GM19397 (cell line): ENCODE data around the gene PNP.
"Not testable (repeated sequence)": the region's sequence is repeated elsewhere in the genome, so short reads cannot be mapped to it uniquely, and the experiment has no call there.

Experiments
- ATAC-seq: cut with Tn5 transposase; IDR thresholded peaks from one replicate; pipeline ENCODE4 v1.9.1; 2021; ENCODE audit warnings: mild to moderate bottlenecking, moderate library complexity; ENCODE audit not compliant: unreplicated experiment

Gene PNP

DNA sequence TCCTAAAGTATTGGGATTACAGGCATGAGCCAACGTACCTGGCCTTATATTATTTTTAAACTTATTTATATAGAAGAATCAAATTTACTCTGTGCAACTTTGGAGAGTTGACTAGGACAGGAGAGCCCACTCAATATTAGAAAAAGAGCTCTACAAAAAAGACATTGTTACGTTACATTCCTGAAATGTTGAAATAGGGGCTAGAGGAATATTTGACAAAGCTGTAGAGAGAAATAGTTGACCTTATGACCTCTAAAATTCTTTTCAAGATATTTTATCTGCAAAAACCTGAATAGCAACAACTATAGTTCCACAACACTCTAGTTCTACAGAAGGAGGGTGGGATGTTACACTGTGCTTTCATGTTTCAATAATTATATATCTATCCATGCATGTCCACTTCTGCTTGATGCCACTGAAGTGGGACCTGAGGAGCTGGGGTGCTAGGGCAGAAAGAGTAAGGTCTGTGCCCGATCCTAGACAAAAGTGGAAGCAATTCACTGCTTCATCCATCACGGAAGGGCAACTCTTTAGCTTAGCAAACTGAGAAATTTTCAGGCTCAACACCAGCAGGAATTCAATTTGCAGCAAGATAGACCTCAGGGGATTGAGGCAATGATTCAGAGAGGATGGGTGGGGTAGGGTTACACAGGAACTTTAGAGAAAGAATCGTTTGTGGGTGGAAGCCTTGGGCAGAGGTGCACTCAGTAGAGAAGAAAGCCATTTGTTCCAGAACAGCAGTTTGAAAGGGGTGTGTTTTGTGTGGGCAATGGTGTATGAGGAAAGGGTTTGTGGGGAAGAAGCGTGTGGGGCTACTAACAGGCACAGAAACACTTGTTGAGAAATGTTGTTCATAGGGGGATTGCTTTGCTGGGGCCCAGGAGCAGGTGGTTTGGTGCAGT is 20.1 kb downstream of the PNP start:
- peak; percentile 63 for ATAC-seq

DNA sequence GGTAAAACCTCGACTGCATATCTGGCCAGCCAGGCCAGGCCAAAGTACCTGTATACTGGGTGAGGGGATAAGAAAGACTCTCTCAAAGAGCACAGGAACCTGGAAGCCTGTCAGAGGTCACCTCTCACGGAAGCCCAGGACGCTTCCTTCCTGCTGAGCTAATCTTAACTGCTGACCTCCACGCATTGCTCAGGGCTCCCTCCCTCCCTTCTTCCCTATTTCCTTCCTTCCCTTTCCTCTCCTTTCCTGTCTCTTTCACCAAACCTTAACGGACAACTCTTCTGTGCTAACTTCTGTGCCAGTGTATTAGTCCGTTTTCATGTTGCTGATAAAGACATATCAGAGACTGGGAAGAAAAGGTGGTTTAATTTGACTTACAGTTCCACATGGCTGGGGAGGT is 21.4 kb downstream of the PNP start:
- no peak for ATAC-seq

DNA sequence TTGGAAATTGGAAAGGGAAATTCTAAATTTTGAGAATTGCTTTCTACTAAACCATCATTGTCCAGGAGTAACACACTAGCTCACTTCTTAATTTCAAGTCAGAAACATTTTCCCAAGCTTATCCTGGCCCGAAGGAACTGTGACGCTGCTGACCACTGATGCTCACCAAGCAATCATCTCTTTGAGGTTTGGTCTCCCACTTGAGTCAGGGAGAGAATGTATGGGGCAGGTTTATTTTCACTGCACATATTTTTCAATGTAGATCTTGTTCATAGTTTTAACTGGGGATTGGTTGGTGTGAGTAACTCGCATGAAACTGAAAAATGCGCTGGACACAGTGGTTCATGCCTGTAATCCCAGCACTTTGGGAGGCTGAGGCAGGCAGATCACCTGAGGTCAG is 23.3 kb downstream of the PNP start:
- ATAC-seq = no peak

DNA sequence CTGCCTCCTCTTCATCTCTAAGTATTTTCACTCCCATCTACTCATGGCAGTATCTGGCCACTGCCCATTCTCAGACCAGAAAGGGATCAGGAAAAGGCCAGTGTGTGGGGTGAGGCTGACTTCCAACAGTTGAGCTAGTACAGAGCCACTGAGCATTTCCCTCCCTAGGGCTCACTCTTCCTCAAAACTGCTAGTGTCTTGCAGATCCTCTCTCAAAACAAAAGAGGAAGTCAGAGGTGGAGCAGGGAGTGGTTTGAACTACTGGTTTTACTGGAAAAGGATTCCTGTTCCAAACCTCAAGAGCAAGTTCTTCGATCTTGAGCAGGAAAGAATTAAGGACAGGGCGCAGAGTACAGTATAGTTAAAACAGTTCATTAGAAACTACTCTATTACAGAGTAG is 24.4 kb downstream of the PNP start:
- no peak for ATAC-seq

DNA sequence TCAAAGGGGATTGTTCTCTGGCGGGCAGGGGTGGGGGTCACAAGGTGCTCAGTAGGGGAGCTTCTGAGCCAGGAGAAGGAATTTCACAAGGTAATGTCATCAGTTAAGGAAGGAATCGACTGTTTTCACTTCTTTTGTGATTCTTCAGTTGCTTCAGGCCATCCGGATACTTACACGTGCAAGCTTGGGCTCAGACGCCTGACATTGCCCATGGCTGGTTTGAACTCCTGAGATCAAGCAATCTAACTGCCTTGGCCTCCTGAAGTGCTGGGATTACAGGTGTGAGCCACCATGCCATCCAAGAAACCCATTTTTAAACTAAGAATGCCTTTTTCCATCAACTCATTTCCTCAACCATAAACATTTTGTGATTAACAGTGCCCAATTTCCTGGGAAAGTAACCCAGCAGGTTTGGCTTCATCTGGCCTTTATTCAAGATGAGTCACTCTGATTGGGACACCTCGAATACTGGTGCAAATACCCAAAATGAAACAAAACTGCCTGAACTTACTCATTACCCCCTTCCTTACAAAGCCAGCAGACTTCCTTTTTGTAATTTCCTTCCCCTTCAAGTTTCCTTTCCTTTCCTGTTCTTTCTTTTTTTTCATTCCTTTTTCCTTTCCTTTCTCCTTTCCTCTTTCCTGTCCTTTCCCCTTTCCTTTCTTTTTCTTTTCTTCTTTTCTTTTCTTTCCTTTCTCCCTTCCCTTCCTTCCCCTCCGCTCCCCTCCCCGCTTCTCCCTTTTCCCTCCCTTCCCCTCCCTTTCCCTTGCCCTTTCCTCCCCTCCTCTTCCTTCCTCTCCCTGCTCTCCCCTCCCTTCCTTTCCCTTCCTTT is 25.9 kb downstream of the PNP start:
- no peak for ATAC-seq

DNA sequence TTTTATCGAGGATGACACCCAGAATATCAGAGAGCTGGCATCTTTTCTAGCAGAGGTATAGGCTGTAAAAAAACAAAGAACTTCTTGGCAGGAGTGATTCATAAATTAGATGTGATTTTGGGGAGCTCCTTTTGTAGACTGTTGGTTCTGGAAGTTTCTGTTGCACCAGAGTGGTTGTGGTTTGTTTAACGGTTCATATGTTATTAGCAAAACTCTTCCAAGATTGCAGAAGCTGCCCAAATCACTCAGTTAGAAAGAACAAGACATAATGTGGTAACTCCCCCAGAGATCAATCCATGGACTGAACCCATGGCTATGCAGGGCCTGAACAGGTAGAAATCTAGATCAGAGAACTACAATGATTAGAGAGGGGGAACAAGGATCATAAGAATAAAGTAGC is 29.4 kb downstream of the PNP start:
- ATAC-seq = no peak

DNA sequence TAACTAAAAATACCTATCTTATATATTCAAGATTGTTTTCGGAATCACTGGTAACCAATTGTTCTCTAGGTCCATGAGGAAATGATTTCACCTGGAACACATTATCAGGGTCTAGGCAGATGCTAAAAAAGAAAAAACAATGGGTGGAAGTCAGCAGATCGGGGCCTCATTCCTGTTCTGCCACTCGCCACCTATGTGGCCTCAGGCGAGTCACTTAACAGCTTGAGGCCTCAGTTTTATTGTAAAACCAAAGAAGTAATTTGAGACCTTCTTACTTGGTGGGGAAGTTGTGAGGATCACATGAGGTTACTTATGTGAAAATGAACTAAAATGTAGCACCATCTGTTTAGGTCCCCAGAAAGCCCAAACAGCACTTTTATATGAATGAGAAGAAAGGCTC is 29.9 kb downstream of the PNP start:
- no peak for ATAC-seq

DNA sequence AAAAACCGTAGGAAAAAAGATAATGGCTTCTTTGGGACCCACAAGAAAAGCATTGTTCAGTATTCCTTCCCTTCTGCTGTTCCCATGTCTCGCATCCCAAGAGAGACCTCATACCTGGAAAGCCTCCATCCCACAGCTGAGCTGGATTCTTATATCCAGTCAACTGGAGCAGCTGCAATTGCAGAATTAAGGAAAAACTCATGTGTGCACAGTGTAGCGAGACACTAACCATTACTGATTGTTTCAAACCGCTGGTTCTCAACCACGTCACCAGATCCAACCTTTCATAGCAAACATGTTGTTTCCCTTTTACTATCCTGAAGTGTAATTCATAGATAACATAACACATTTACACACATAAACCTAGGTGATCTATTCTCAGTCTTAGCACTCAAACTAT is 30.7 kb downstream of the PNP start:
- ATAC-seq = no peak

DNA sequence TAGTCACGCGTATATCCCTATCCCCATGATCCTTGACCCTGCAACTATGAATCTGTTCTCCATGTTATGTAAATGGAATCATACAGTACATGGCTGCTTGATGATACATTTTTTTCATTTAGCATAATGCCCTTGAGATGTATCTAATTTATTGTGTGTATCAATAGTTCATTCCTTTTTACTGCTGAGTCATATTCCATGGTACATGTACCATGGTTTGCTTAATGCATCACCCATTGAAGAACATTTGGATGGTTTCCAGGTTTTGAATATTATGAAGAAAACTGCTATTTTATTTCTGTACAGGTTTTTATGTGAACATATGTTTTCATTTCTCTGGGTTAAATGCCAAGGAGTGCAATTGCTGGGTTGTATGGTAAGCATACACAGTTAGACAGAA is 32.1 kb downstream of the PNP start:
- no peak for ATAC-seq

DNA sequence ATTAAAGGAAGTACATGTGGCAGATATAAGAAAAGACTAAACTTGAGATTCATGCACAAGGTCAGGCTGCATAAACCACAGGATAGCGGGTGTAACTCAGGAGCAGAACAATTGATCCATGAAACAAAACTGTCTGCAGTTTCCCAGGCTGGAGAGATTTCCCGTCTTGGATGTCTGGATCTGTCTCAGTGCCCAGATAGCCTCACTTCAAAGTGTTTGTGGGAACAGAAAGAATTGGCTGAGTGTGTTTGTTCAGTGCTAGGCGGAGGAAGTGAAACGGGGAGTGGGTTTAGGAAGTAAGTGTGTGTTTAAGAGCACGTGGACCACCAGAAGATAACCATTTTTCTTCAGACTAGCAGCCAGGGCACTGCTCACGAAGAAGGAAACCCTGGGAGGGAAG is 34.7 kb downstream of the PNP start:
- no peak for ATAC-seq

DNA sequence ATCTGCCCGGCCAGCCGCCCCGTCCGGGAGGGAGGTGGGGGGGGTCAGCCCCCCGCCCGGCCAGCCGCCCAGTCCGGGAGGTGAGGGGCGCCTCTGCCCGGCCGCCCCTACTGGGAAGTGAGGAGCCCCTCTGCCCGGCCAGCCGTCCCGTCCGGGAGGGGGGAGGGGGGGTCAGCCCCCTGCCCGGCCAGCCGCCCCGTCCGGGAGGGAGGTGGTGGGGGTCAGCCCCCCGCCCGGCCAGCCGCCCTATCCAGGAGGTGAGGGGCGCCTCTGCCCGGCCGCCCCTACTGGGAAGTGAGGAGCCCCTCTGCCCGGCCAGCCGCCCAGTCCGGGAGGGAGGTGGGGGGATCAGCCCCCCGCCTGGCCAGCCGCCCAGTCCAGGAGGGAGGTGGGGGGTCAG is 37.1 kb downstream of the PNP start:
- not testable (repeated sequence) for ATAC-seq

DNA sequence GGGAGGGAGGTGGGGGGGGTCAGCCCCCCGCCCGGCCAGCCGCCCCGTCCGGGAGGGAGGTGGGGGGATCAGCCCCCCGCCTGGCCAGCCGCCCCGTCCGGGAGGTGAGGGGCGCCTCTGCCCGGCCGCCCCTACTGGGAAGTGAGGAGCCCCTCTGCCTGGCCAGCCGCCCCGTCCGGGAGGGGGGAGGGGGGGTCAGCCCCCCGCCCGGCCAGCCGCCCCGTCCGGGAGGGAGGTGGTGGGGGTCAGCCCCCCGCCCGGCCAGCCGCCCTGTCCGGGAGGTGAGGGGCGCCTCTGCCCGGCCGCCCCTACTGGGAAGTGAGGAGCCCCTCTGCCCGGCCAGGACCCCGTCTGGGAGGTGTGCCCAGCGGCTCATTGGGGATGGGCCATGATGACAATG is 37.5 kb downstream of the PNP start:
- ATAC-seq = not testable (repeated sequence)

DNA sequence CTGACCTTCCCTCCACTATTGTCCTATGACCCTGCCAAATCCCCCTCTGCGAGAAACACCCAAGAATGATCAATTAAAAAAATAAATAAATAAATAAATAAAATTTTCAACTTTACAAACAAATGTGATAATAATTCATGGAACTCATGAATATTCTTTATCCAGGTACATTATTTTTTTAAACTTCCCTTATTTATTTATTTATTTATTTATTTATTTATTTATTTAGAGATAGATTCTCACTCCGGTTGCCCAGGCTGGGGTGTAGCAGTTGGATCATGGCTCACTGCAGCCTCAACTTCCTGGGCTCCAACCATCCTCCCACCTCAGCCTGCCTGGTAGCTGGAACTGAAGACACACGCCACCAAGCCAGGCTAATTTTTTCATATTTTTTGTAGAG is 38.3 kb downstream of the PNP start:
- ATAC-seq = not testable (repeated sequence)

DNA sequence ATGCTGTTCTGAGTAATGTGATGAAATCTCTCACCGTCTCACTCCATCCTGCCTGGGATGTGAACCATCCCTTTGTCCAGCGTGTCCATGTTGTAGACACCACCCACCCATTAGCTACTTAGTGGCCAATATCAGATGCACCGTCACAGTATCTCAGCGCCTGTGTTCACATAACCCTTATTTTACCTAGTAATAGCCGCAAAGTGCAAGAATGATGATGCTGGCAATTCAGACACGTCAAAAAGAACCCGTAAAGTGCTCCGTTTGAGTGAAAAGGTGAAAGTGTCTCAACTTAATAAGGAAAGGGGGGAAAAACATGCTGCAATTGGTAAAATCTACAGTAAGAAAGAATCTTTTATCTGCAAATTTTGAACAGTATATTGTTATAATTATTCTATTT is 39.2 kb downstream of the PNP start:
- ATAC-seq = no peak

DNA sequence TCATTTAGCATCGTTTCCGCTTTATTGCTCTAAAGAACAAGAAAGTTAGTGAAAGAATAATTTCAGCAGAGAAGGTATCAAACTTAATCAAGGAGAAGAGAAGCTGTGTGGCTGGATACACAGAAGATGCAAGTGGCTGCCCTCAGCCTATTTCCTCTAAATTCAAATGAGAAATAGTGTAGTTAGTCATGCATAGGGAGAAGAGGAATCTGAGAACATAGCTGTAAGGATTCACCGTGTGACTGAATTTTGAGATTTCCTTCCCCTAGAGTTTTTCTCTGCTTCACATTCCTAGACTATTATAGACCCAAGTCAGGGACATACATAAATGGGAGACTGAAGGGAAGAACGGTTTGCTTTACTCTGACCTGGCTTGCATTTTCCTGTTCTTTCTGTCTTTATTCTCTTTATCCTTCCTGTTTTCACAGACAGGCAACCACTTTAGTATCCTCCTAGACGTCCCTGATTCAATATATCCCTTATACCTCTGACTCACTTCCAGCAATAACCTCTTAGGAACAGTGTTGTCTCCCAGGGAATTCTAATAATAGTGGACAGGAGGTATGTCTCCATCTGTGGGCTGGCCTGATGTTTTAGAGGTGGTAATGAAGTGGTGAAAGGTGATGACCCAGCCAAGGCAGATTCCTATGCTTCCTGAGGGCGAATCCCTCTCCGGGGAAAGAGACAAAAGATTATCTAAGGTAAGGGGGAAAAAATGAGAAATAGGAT is 43.1 kb downstream of the PNP start:
- no peak for ATAC-seq

DNA sequence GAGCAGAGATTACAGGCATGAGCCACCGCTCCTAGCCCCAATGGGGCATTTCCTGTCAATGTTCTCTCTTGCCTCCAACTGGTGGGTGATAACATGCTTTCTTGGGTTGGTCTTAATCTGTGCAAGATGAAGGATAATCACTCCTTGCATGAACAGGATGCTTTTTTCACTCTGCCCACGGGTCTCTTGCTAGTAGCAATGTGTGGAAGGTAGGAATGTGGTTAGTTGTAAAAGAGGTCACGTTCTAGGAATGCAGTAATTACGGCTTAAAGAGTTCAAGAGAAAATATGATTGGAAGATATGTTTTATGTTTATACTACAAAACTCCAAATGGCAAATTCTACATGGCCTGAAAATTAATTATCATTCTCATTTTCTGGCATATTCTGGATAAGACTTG is 46.6 kb downstream of the PNP start:
- ATAC-seq = no peak

DNA sequence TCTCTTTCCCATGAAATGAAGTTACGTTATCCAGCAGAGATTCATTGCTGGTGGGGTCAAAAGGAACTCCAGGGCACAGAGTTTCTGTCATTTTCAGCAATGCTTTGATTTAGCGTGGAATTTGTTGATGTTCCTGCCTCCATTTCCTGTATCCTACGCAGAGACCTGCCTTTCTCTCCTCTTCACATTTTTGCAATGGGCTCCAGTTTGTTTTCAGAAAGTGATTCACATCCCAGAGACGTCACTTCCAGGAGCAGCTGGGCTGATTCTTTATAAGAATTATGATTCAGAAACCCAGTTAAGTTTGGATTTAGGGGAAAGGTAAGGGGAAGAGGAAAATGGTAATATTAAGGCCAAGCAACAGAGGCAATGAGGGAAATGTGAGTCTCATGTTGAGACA is 47.7 kb downstream of the PNP start:
- ATAC-seq = no peak

DNA sequence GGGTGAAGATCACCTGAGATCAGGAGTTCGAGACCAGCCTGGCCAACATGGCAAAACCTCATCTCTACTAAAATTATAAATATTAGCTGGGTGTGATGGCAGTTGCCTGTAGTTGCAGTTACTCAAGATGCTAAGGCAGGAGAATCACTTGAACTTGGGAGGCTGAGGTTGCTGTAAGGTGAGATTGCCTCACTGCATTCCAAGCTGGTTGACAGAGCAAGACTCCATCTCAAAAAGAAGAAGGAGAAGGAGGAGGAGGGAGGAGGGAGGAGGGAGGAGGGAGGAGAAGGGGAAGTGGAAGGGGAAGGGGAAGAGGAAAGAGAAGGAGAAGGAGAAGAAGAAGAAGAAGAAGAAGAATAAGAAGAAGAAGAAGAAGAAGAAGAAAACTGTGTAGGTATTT is 53.1 kb downstream of the PNP start:
- no peak for ATAC-seq

DNA sequence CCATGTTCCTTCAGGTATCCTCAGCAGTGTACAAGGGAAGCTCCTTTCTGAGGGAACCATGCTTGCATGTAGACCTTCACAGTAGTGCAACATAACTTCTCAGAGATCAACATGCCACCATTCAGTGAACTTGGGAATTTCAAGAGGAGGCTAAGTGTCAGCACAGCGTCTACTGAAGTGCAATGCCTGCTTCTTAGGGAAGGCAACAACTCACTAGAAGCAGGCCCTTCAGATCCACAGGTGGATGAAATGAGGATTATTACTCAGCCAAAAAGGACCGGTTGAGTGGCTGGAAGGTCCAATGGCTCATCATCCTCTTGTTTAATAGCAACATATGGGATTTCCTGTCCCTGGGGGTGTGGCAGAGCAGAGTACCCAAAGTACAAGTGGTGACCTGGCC is 54.8 kb downstream of the PNP start:
- no peak for ATAC-seq
